Raji (cell line): Measurements from ENCODE around the gene ZNF653.

Source experiments
- POLR2A ChIP-seq: IDR thresholded peaks from 2 replicates; pipeline ENCODE4 v1.6.1; 2011; ENCODE audit warnings: low read depth, low read length, control low read depth; ENCODE audit not compliant: insufficient read depth

ZNF653 gene

GRCh38 chr19:11499220-11499726 lies 6.4 kb downstream of the ZNF653 start:
- TF ChIP-seq POLR2A, result no peak

- TF ChIP-seq POLR2A, result no peak
Measured at GRCh38 chr19:11496391-11497163, 9.1 kb downstream of the ZNF653 start.

- TF ChIP-seq POLR2A, result no peak
Measured at GRCh38 chr19:11495885-11496284, 9.8 kb downstream of the ZNF653 start.

DNA sequence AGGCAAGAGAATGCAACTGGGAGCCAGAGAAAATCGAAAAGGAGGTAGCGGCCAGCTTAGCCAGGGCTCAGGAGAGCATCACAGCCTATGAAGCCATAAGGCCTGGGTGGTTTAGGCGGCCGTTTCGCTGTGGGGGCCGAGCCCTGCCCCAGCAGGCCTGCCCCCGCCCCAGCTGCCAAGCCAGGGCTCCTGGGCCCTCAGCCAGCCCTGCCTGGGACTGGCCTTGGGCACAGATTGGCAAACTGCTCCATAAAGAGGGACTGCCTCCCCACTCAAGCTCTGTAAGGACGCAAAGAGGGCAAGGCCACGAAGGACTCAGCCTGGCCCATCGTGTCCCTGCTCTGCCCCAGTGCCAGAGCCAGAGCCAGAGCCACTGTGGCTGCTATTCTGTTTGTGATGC lies 10.2 kb downstream of the ZNF653 start:
- TF ChIP-seq POLR2A, result no peak

DNA sequence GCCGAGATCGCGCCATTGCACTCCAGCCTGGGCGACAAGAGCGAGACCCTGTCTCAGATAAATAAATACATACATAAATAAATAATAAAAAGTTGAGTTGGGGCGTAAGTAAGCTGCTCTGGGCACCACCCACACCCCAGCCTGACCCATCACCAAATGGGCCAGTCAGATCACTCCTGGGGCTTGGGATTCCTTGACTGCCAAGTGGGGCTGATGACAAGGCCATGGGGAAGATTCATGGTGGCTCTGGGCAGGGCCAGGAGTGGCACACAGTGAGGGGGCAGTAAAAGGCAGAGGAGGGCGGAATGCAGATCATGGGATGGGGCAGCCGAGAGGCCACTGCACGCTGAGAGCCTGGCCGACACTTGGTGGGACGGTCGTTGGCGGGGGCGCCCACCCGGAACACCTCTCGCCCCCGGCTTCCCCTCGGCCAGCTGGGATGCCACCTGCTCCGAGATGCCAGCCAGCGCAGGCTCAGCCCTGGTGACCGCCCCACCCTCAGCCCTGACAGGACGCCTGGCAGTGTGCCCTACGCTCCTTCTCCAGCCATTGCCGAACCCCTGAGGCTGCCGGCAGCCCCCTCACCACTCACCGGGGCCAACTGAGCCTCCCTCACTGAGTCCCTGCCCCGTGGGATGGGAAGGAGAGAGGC lies 10.9 kb downstream of the ZNF653 start:
- no peak for TF ChIP-seq POLR2A

DNA sequence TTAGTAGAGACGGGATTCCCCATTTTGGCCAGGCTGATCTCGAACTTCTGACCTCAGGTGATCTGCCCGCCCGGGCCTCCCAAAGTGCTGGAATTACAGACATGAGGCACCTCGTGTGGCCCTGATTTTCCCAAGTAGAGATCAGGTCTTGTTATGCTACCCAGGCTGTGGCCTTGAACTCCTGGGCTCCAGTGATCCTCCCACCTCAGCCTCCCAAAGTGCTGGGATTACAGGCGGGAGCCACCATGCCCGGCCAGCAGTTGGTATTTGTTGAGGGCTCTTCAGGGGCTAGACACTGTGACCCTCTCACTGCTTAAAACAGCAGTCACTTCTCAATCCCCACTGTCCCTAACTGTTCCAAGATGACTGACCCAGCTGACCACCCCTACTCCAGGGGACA lies 16.3 kb downstream of the ZNF653 start:
- TF ChIP-seq POLR2A, result no peak

GRCh38 chr19:11486661-11487503 lies 18.8 kb downstream of the ZNF653 start:
- TF ChIP-seq POLR2A, result no peak

DNA sequence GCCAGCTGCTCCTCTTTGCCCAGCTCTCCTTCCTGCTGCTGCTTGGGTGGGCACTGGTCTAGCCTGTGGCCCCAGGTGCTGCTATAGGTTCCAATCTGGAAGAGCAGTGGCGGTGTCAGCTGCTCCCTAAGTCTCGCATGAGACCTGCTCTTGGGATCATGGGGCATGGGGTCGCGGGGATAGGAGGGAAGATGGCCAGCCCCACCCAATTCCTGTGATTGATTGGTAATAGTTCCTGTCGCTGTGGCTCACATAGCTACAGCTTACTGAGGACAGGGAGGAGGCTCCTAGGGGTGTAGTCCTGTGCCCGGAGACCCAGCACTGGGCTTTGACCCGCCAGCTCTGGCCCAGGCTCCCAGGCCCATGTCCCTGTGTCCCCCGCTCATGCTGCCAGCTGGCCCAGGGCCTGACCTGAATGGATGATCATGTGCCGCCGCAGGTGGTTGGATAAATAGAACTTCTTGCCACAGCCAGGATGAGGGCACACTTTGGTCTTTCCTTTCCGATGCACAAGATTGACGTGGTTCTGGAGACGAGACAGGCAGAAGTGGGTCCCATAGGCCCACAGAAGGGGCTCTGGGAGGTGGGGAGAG lies 20.3 kb downstream of the ZNF653 start:
- no peak for TF ChIP-seq POLR2A

- TF ChIP-seq POLR2A, result no peak
Measured at GRCh38 chr19:11483366-11484111, 22.1 kb downstream of the ZNF653 start.

DNA sequence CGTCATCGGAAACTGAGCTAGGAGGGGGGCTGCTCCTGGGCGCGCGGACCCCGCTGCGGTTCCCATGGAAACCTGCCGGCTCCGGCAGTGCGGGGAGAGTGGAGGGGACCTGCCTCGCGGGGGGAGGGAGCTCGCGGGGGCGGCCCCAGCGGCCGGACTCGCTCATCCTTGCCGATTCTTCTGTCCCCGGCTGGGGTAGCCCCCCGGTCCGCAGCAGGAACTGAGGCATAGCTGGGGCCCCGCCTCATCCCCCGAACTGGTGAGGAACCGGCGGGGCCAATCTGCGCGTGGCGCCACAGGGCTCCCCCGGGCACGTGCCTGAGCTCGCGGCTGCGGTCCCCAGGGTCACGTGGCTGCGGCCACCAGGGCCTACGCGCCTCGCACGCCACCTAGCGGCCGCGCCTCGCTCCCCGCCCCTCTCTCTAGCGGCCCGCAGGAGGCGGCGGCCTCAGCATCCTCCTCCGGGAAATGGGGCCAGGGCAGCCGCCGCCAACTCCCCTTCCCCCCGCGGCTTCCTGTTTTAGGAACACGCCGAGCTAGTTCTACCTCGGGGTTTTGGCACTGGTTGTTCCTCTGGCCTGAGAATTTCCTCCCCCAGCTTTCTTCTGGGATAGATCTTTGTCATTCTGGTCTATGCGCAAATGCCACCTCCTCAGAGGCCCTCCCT lies 23.1 kb downstream of the ZNF653 start:
- peak; percentile 76 for TF ChIP-seq POLR2A

DNA sequence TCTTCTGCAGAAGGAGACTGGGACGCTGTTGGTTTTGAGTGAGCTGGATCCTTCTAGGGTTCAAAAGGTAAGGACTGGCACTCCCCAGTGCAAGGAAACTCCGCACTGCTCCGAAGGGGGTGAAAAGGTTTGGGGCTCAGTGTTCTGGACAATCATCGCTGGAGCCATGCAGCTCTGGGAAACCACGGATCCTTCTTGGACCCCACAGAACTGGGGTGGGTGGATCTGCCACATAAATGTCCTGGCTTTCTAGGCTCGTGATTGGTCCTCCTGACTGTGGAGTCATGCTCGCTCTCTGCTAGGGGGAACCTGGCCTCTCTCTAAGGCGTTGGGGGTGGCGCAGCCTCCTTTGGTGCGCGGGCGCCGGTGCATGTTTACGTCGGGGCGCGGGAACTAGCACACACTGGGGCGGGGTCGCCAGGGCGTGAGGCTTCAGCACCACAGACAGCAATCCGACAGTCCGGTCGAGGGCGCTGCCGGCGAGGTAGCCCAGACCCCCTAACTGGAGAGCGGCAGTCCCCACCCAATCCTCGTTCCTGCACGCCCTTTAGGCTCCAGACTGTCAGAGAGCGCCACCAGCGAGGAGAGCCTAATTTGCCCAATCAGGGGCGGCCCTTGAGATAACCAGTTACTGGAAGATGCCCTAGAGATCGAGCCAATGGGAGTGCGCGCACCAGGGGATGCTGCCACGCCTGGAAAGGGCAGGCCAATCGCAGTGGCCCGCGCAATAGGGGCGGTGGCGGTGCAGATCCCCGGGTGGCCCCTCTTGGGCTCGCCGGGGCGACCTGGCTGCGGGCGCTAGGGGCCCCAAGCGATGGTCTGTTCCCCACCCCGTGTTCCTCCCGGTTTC lies 23.9 kb downstream of the ZNF653 start:
- peak; percentile 88 for TF ChIP-seq POLR2A

GRCh38 chr19:11480715-11481533 lies 24.7 kb downstream of the ZNF653 start, which contains the start of gene ELAVL3:
Gene ELAVL3, minus strand, starts transcription at chr19:11481046. Its CDS starts 438 bp downstream, at chr19:11480608.
- TF ChIP-seq POLR2A, result no peak
